Non-pigmented ciliary epithelial cell (primary cell): ENCODE results near the gene CCNJL.
A peak's percentile ranks its signal among the peaks of the same experiment; 100 is the strongest.
"Not testable (repeated sequence)": the region's sequence is repeated elsewhere in the genome, so short reads cannot be mapped to it uniquely, and the experiment has no call there.

Source experiments
- DNase-seq: peaks from one replicate; pipeline ENCODE4 v3.0.0-alpha.2; 2010; ENCODE audit warnings: low read depth

Gene CCNJL

DNA sequence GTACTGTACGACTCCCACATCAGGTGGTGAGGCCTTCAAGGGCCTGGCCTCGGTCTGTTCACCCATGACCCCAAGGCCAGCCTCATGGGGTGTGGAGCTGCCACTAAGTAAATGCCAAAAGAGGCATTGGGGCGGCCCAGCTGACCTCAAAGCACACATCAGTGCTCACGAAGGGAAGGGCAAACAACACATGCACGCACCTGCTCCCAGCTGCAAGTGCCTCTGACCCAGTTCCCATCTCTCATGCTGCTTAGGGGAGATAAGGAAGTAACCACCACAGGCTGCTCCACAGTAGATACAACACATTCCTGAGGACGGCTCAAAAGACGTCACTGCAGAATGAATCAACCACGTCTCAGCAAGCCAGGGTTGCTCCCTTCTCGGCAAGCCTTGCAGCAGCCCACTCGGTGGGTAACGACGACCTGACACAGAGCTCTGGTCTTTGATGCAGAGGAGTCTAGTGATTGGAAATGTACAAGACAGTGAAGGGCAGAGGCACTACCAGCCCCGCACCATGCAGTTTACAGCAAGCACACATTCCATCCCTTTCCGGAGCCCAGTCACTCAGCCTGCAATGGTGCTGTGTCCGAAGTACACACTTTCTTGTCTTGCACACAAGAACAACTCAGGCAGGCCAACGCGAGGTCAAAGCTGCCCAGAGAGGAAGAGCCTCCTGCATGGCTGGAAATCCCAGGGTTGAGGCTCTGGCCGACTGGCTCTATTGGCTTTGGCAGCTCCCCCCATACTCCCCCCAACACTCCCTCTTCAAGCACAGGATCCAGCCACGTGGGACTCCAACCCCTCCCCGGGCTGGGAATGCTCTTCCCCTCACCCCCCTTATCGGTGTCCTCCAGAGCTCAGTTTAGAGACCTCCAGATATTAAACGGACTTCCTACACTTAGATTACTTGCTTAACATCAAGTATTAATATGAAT is 51.2 kb downstream of the CCNJL start:
- peak; percentile 97 for DNase-seq

DNA sequence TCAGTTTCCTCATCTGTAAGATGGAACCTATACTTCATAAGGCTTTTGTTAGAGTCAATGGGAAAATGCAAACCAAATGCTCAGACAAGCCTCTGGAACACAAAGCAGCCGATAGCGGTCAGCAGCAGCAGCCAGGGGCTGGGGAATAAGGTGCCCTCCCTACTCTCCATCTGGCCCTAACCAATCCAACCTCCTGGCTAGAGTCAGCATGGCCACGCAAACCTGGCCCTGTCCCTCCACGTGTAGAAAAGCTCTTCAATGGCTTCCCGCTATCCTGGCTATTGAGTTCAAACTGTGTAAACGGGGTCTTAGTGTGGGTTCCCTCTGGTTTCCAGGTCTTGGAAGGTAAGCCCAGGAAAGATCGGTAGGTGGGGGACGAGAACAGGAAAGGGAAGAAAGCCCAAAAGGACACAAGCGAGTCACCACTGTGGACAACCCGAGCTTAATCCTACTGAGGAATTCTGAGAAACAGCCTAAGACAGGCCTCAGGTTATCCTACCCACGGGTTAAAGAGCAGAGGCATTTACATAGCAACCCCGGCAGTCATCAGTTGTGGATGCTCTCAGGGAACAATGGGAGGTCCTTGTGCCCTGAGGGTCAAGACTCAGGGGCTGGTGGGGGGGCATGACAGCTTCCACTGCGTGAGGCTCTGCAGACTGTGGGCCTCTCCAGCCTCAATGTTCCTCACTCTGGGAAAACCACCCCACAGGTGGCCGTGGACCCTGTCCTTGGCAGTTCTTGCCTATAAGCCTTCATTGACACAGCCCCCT is 52.2 kb downstream of the CCNJL start:
- DNase-seq = no peak

DNA sequence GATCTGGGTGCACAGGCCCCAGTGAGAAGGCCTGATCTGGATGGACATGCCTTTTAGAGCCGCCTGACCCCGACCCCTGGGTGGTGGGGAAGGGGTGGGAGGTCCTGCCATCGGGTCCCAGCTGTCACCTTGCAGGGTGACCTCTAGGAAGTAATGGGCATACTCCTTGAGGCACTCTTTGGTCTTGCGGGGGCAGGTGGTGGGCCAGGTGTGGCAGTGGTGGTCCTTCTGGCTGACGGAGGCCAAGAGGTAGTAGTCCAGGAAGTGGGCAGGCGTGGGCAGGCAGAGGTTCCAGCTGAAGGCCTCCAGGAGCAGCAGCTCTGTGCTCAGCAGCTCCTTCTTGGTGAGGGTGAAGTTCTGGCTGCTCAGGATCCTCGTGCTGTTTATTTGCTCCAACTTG is 53.0 kb downstream of the CCNJL start:
- no peak for DNase-seq

- DNase-seq = no peak
Measured at GRCh38 chr5:160254706-160255105, 57.7 kb downstream of the CCNJL start.

- no peak for DNase-seq
Measured at GRCh38 chr5:160253441-160253840, 58.9 kb downstream of the CCNJL start.

- no peak for DNase-seq
Measured at GRCh38 chr5:160252916-160253315, 59.4 kb downstream of the CCNJL start.

GRCh38 chr5:160251406-160252155 is 60.8 kb downstream of the CCNJL start:
- no peak for DNase-seq

- no peak for DNase-seq
Measured at GRCh38 chr5:160250826-160251225, 61.5 kb downstream of the CCNJL start.

GRCh38 chr5:160250226-160250625 is 62.1 kb downstream of the CCNJL start:
- DNase-seq = no peak

DNA sequence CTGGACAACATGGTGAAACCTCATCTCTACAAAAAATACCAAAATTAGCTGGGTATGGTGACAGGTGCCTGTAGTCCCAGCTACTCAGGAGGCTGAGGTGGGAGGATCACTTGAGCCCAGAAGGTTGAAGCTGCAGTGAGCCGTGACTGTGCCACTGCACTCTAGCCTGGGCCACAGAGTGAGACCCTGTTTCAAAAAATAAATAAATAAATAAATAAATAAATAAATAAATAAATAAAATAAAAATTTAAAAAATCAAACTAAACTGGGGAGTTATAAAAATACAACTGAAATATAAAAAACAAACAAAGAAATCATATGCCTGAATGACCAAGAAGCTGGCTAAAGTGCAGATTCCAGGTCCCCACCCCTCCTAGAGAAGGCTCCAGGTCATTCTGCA is 62.8 kb downstream of the CCNJL start:
- not testable (repeated sequence) for DNase-seq

DNA sequence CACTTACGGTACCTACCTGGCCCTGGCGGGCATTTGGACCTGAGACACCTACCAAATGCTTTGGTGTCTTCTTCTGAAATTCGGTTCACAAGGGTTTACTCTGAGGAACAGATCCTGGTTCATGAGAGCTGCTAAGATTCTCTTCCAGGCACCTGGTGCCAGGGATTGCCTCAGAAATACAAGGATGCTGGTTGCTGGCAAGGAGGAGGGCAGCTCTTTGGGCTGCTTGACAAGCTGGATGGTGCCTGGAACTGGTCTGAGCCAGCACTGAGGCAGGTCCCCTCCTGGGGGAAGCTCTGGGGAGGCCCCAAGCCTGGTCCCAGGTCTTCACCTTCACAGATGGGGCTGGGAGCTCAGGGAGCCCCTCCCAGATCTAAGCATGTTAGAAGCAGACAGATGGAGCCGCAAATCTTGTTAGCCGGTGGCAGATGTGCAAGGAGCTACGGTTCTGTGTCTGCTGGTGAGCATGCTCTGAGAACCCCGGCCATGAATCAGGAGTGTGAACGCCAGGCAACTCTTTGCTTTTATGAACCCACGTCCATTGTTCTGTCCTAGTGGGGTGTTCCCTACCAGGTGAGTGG is 66.8 kb downstream of the CCNJL start:
- no peak for DNase-seq

GRCh38 chr5:160242145-160242544 is 70.2 kb downstream of the CCNJL start:
- DNase-seq = no peak

DNA sequence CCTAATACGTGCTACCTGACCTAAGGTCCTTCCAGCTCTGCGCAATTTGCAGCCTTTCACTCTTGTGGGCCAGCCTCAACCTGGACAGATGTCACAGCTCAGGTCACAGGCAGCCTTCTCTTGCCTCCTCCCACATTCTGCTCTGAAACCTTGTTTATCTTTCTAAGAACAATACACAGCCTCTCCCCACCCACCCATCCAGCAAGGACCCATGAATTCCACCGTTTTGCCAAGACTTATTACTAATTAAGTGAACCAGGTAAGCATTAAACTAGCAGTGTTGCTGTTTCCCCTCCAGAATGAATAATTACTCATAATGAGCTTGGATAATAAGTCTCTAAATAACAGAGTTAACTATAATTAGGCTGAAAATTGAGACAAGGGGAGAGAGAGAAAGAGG is 72.0 kb downstream of the CCNJL start:
- DNase-seq = no peak

DNA sequence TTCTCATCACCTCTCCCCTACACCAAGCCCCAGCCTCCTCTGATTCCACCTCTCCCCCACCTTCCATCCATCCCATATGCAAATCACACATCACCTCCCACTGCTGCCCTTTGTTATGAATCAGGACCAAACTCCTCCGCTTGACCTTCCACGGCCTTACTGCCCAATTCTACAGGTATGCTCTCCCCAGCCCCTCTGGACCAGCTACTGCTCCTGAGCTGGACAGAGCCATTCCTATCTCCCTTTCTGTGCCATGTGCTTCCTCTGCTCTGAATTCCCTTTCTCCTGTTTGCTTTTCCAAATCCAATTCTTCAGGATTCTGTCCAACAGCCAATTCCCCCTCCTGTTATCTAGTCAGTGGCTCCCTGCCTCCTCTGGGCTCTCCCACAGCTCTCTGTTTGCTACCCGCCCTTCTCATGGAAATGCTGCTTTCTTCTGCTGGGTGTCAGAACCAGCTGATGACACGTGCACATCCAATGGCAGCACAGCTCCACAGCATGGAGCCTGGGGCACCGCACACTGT is 74.7 kb downstream of the CCNJL start:
- no peak for DNase-seq

GRCh38 chr5:160235731-160236130 is 76.6 kb downstream of the CCNJL start:
- DNase-seq = no peak

GRCh38 chr5:160233215-160233614 is 79.1 kb downstream of the CCNJL start:
- no peak for DNase-seq

DNA sequence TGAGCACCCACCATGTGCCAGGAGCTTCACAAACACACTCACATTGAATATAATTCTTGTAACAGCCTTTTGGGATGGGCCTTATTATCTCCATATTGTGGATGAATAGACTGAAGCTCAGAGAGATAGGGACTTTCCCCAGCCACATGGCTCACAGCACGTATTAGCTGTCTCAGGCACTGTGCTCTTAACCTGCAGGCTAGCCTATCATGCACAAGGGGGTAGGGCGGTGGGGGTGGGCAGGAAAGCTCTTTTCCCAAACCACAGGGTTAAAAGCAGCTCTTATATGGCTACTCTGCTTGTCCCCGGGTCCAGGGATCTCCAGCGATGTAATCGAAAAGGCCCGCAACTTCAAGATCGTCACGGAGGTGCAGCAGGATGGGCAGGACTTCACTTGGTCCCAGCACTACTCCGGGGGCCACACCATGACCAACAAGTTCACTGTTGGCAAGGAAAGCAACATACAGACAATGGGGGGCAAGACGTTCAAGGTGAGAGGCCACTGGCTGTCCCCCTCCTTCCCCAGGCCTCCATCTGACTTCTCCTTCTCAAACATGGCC is 80.5 kb downstream of the CCNJL start:
- no peak for DNase-seq

- DNase-seq = no peak
Measured at GRCh38 chr5:160230686-160231527, 81.5 kb downstream of the CCNJL start.

GRCh38 chr5:160229190-160229742 is 83.1 kb downstream of the CCNJL start, which contains the start of gene FABP6:
Gene FABP6, plus strand, starts transcription at chr5:160229506. Its CDS starts 52 bp downstream, at chr5:160229558.
- DNase-seq = no peak

DNA sequence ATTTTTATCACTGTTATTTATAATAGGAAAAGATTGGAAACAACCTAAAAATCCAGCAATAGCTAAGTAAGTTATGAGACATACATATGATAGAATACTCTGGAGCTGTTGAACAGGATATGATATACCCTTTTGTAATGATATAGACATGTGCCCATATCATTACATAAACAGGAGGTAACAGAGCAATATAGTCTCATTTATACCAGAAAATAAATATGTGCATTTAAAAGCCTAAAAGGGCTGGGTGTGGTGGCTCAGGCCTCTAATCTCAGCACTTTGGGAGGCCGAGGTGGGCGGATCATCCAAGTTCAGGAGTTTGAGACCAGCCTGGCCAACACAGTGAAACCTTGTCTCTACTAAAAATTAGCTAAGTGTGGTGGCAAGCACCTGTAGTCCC is 85.4 kb downstream of the CCNJL start:
- DNase-seq = no peak
